Caki2 (cell line): ENCODE results near the gene SCAMP5. TPM values are rescaled to one million over a fixed set of nuclear protein-coding genes. Genes with fewer than 3 reads are reported as not detected.

ENCODE experiments used
- DNase-seq: peaks from one replicate; pipeline ENCODE4 v3.0.0-alpha.2; 2015; ENCODE audit warnings: low read depth
- in situ Hi-C: cut with HindIII; loops from 2 replicates; pipeline ENCODE4 v1.10.0; 2016; ENCODE audit warnings: low sequenced_read_pairs, low pct_unique_long_range_greater_than_20kb, mixed read lengths
- total RNA-seq: library from RNA; depleted of rRNA; stranded (reverse); fragments of >200 nt; shearing (Covaris generic); gene quantifications from 2 replicates; pipeline ENCODE4 v1.2.3, GENCODE V29; 2014; ENCODE audit warnings: low replicate concordance; rRNA removed

SCAMP5 gene
- total RNA-seq, 1 experiment from 2014 or later, result 0.88 TPM

DNA sequence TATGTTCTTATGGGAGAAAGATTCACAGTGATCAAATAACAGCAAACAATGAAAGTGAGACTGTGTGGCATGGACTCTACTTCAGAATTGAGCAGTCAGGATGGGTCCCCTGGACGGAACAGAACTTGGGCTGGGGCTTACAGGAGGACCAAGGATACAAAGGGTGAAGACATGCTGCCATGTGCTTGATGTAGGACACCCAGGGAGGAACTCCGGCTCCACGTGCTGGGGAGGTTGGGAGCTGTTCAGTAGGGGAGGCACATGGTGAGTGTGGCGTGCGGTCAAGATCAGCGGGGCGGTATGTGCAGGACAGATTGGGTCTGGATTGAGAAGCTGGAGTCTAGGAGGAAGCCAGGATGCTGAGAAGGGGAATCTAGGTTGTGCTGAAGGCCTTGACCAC is 60.7 kb downstream of the SCAMP5 start:
- DNase-seq, result no peak
- in situ Hi-C loops, result no loop called here

DNA sequence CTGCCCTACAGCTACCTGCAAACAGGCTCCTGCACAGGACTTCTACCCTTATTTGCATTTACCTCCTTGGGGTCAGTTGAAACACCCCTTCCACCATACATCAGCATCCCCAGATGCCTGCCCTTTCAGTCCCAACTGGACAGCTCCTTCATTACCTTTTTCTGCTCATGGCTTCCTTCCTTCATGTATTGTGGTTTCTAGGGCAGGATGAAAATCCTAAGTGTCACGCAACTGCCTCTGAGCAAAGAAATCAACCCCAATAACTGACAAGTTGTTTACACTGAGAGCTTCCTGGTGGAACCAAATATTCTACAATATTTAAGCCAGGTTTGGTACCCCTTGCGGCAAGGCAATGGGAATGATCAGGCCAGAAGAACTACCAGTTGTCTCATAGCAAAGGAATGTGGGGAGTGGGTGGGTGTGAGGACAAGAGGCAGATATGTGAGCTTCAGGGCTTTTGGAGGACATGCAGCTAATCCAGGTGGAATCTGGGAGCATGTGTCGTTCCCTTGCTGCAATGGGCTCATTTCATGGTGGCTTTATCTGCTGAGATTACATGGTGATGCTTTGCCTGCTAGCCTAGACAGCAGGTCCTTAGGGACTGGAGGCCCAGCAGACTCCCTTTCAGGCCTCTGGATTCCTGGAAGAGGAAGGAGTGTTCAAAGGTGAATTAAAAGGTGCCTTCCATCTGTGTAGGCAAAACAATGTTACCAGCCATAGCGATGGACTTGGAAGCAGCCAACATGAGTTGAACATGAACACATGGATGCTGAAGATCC is 63.0 kb downstream of the SCAMP5 start:
- in situ Hi-C loops, result no loop called here
- peak; percentile 64 for DNase-seq

GRCh38 chr15:75059607-75060006 is 64.2 kb downstream of the SCAMP5 start:
- DNase-seq, result no peak
- in situ Hi-C loops, result no loop called here

- DNase-seq, result no peak
Observed at GRCh38 chr15:75061272-75061671, 65.9 kb downstream of the SCAMP5 start.

GRCh38 chr15:75062706-75063105 is 67.3 kb downstream of the SCAMP5 start:
- in situ Hi-C loops, result no loop called here
- DNase-seq, result no peak

More at GRCh38 chr15:75061272-75061671, 65.9 kb downstream of the SCAMP5 start:
- in situ Hi-C loops, result no loop called here

- DNase-seq, result peak; percentile 62
- in situ Hi-C loops, result no loop called here
Observed at GRCh38 chr15:75063338-75063737, 68.0 kb downstream of the SCAMP5 start.

DNA sequence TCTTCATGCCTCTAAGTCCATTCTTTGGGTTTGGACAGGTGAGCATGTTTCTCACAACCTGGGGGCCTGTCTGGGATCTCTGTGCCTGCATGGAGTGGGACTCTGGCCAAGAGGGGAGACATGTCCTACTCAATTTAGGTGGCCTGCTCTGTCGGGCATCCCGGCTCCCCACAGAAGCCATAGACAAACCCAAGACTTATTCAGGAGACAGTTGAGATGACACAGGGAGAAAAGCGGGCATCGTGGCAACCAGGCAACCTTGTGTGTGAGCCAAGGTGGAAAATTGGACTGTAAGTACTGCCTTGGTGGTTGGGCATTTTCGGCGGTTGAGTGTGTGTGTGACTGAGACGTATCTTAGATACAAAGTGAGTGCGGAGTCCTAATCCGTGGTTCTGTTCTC is 68.5 kb downstream of the SCAMP5 start:
- in situ Hi-C loops, result no loop called here
- DNase-seq, result no peak

- DNase-seq, result no peak
- in situ Hi-C loops, result no loop called here
Observed at GRCh38 chr15:75064846-75065245, 69.5 kb downstream of the SCAMP5 start.

DNA sequence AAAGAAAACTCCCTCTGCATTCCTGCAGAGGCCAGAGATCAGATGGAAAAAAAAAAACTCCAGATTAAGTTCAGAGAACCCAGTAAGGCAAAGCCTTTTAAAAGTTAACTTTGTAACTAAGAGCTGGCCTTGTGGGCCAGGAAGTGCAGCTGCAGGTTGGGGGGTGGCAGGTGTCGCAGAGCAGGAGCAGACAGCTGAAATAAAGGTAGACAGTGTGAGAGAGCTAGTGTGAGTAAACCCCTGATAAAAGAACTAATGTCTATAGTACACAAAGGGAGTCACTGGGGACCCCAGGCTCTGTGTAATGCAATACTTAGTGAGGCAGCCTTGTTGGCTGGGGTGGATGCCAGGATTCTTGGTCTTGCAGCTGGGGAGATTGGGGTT is 70.1 kb downstream of the SCAMP5 start:
- in situ Hi-C loops, result no loop called here
- no peak for DNase-seq

- no peak for DNase-seq
- in situ Hi-C loops, result no loop called here
Observed at GRCh38 chr15:75065851-75066509, 70.6 kb downstream of the SCAMP5 start.

DNA sequence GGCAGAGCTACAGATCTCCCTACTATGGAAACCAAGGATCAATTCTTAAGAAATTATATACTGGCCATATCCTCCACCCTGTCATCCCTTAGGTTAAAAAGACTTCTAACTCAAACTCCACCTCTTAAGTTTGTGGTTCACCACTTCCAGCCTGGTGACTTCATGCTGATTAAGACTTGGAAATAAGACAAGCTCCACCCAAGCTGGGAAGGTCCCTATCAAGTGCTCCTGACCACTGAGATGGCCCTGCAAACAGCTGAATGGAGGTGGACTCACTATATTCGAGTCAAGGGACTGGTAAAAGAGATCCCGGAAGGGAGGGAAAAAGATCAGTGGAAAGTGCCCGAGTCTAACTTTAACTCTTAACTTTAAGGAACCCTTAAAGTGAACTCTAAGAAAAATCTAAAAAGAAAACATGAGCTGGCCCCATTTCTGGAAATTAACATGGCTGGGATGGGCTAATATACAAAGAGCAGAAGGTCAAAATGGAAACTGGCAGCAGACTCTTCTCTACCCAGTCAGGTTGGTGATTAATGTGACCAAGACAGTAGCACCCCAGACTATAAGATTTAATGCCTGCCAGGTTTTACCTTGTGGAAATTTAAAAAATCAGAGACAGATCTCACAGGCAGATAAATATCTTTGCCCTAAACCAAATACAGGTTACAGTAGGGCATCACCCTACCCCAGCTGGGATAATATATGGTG is 71.9 kb downstream of the SCAMP5 start:
- peak; percentile 68 for DNase-seq
- in situ Hi-C loops, result no loop called here

- in situ Hi-C loops, result no loop called here
- DNase-seq, result no peak
Observed at GRCh38 chr15:75068748-75069147, 73.4 kb downstream of the SCAMP5 start.

GRCh38 chr15:75069301-75069925 is 74.0 kb downstream of the SCAMP5 start:
- in situ Hi-C loops, result no loop called here
- no peak for DNase-seq

- in situ Hi-C loops, result no loop called here
- no peak for DNase-seq
Observed at GRCh38 chr15:75070674-75071073, 75.3 kb downstream of the SCAMP5 start.

Other genes with a start within 250 kb of the SCAMP5 start
- gene CYP1A2, start 246.7 kb upstream of the SCAMP5 start, total RNA-seq, result not detected in 2 replicates
- gene CSK, start 213.5 kb upstream of the SCAMP5 start, total RNA-seq, result 16.0 and 21.3 TPM in 2 replicates
- not detected in 2 replicates for gene LMAN1L, start 182.7 kb upstream of the SCAMP5 start, total RNA-seq
- not detected in 2 replicates for gene CPLX3, start 168.9 kb upstream of the SCAMP5 start, total RNA-seq
- 16.0 and 30.4 TPM in 2 replicates for gene ULK3, start 152.4 kb upstream of the SCAMP5 start, total RNA-seq
- 28.5 and 36.1 TPM in 2 replicates for gene SCAMP2, start 122.2 kb upstream of the SCAMP5 start, total RNA-seq
- 117 and 132 TPM in 2 replicates for gene MPI, start 105.5 kb upstream of the SCAMP5 start, total RNA-seq
- 19.2 and 21.2 TPM in 2 replicates for gene FAM219B, start 88.7 kb upstream of the SCAMP5 start, total RNA-seq
- 168 and 179 TPM in 2 replicates for gene COX5A, start 57.5 kb upstream of the SCAMP5 start, total RNA-seq
- gene RPP25, start 38.8 kb upstream of the SCAMP5 start, total RNA-seq, result 1.4 and 1.5 TPM in 2 replicates
- 22.8 and 38.3 TPM in 2 replicates for gene PPCDC, start 28.0 kb downstream of the SCAMP5 start, total RNA-seq
- 7.6 and 7.7 TPM in 2 replicates for gene C15orf39, start 206.3 kb downstream of the SCAMP5 start, total RNA-seq